Astrocyte (in vitro differentiated cells and primary cell): ENCODE results near the gene PIGQ. TPM values are rescaled to one million over a fixed set of nuclear protein-coding genes. Genes with fewer than 3 reads are reported as not detected.
A peak's percentile ranks its signal among the peaks of the same experiment; 100 is the strongest.

Experiments
- DNase-seq: peaks from one replicate; pipeline ENCODE4 v3.0.0-alpha.2; 2010; ENCODE audit warnings: low read depth
- FAIRE-seq: peaks from 2 replicates; lab custom pipeline; 2011; peaks lifted over from hg19 to GRCh38; lab: Jason Lieb, UNC
- H2AFZ ChIP-seq: 2 replicates; pipeline ENCODE4 v1.6.0; 2012; ENCODE audit warnings: low read depth, low read length, inconsistent platforms
- H3K27ac ChIP-seq: 2 replicates; pipeline ENCODE4 v1.5.1; 2011; ENCODE audit warnings: low read depth, low read length, inconsistent platforms
- H3K27me3 ChIP-seq: 2 replicates; pipeline ENCODE4 v1.6.0; 2011; ENCODE audit warnings: low read length, inconsistent platforms; ENCODE audit not compliant: insufficient read depth
- H3K36me3 ChIP-seq: 2 replicates; pipeline ENCODE4 v1.5.1; 2011; ENCODE audit warnings: low read length, inconsistent platforms; ENCODE audit not compliant: insufficient read depth
- H3K4me1 ChIP-seq: 2 replicates; pipeline ENCODE4 v1.5.1; 2011; ENCODE audit warnings: low read length, inconsistent platforms; ENCODE audit not compliant: insufficient read depth
- H3K4me2 ChIP-seq: 2 replicates; pipeline ENCODE4 v1.6.0; 2012; ENCODE audit warnings: low read length, inconsistent platforms
- H3K4me3 ChIP-seq: 2 replicates; pipeline ENCODE4 v1.5.1; 2011; ENCODE audit warnings: low read depth, mild to moderate bottlenecking, low read length, inconsistent platforms; ENCODE audit not compliant: insufficient read depth
- H3K79me2 ChIP-seq: 2 replicates; pipeline ENCODE4 v1.6.0; 2012; ENCODE audit warnings: mild to moderate bottlenecking, low read length, inconsistent platforms; ENCODE audit not compliant: insufficient read depth
- H3K9ac ChIP-seq: 2 replicates; pipeline ENCODE4 v1.6.0; 2012; ENCODE audit warnings: mild to moderate bottlenecking, low read length, inconsistent platforms
- H3K9me3 ChIP-seq: 2 replicates; pipeline ENCODE4 v1.5.1; 2012; ENCODE audit warnings: low read depth, mild to moderate bottlenecking, low read length, inconsistent platforms; ENCODE audit not compliant: insufficient read depth
- H4K20me1 ChIP-seq: 2 replicates; pipeline ENCODE4 v1.6.0; 2012; ENCODE audit warnings: low read length, inconsistent platforms; ENCODE audit not compliant: insufficient read depth
- H3K27ac Mint-ChIP-seq: one replicate; pipeline ENCODE4 v1.8.0; 2021; ENCODE audit warnings: mild to moderate bottlenecking, mixed read lengths; ENCODE audit not compliant: unreplicated experiment
- H3K27me3 Mint-ChIP-seq: one replicate; pipeline ENCODE4 v1.8.0; 2021; ENCODE audit warnings: low read depth, mixed read lengths; ENCODE audit not compliant: unreplicated experiment
- H3K36me3 Mint-ChIP-seq: one replicate; pipeline ENCODE4 v1.8.0; 2021; ENCODE audit warnings: low read depth, mixed read lengths; ENCODE audit not compliant: unreplicated experiment
- H3K4me1 Mint-ChIP-seq: one replicate; pipeline ENCODE4 v1.8.0; 2021; ENCODE audit warnings: low read depth, mixed read lengths; ENCODE audit not compliant: unreplicated experiment
- H3K4me3 Mint-ChIP-seq: one replicate; pipeline ENCODE4 v1.8.0; 2021; ENCODE audit warnings: mild to moderate bottlenecking, moderate library complexity, mixed read lengths; ENCODE audit not compliant: unreplicated experiment
- H3K9me3 Mint-ChIP-seq: one replicate; pipeline ENCODE4 v1.8.0; 2021; ENCODE audit warnings: mild to moderate bottlenecking, mixed read lengths; ENCODE audit not compliant: unreplicated experiment
- CTCF ChIP-seq: IDR thresholded peaks from 2 replicates; pipeline ENCODE4 v1.5.1; 2011; ENCODE audit warnings: low read depth, mild to moderate bottlenecking, inconsistent platforms, low read length, moderate library complexity; ENCODE audit not compliant: insufficient read depth
- EZH2 ChIP-seq: IDR thresholded peaks from 2 replicates; pipeline ENCODE4 v1.6.1; 2012; ENCODE audit warnings: mild to moderate bottlenecking, low read length, inconsistent platforms; ENCODE audit not compliant: insufficient read depth
- total RNA-seq: library from RNA; stranded (reverse); gene quantifications from 2 replicates; pipeline ENCODE4 v1.2.1, GENCODE V29; 2021

Gene PIGQ
- total RNA-seq, 1 donor from 2014 or later = 22.4 TPM

- TF ChIP-seq CTCF (no peak), EZH2 (no peak)
- Mint-ChIP-seq H3K9me3 (no peaks in the 10 kb centered on the region), H3K4me3 (peak overlapping the region; percentile 85), H3K27ac (no peak overlapping the region), H3K36me3 (no peaks in the 10 kb centered on the region), H3K4me1 (peaks cover 6% of the 10 kb centered on the region), H3K27me3 (no peaks in the 10 kb centered on the region)
- Histone ChIP-seq H4K20me1 (peaks cover 30% of the 10 kb centered on the region), H3K4me3 (no peak overlapping the region), H3K9me3 (no peaks in the 10 kb centered on the region), H3K27ac (peak overlapping the region; percentile 53), H3K9ac (peak overlapping the region; percentile 85), H2AFZ (peak overlapping the region; percentile 92), H3K79me2 (peaks cover 26% of the 10 kb centered on the region), H3K4me1 (peaks cover 19% of the 10 kb centered on the region), H3K4me2 (peak overlapping the region; percentile 95), H3K27me3 (no peaks in the 10 kb centered on the region), H3K36me3 (no peaks in the 10 kb centered on the region)
- no peak for DNase-seq
- FAIRE-seq = no peak
Observed at GRCh38 chr16:568401-569258, 1.1 kb upstream of the PIGQ start.

- Mint-ChIP-seq H3K9me3 (no peaks in the 10 kb centered on the region), H3K27me3 (no peaks in the 10 kb centered on the region), H3K4me3 (no peak overlapping the region)
Observed at GRCh38 chr16:572865-573650, 3.3 kb downstream of the PIGQ start.

GRCh38 chr16:574021-574760, 4.4 kb downstream of the PIGQ start:
- Histone ChIP-seq H3K4me3 (no peak overlapping the region), H3K79me2 (peaks cover 26% of the 10 kb centered on the region), H3K4me2 (no peak overlapping the region), H3K9me3 (no peaks in the 10 kb centered on the region), H4K20me1 (peaks cover 32% of the 10 kb centered on the region), H3K27ac (no peak overlapping the region), H3K9ac (no peak overlapping the region), H3K4me1 (peaks cover 9% of the 10 kb centered on the region), H3K36me3 (peaks cover 5% of the 10 kb centered on the region), H3K27me3 (no peaks in the 10 kb centered on the region), H2AFZ (no peak overlapping the region)
- FAIRE-seq = no peak
- Mint-ChIP-seq H3K4me3 (no peak overlapping the region), H3K4me1 (peaks cover 9% of the 10 kb centered on the region), H3K36me3 (no peaks in the 10 kb centered on the region), H3K9me3 (no peaks in the 10 kb centered on the region), H3K27me3 (no peaks in the 10 kb centered on the region), H3K27ac (no peak overlapping the region)
- no peak for TF ChIP-seq EZH2
- no peak for TF ChIP-seq CTCF
- no peak for DNase-seq

More at GRCh38 chr16:572865-573650, 3.3 kb downstream of the PIGQ start:
- FAIRE-seq = no peak
- Histone ChIP-seq H3K79me2 (peaks cover 26% of the 10 kb centered on the region), H2AFZ (no peak overlapping the region), H3K9me3 (no peaks in the 10 kb centered on the region), H3K36me3 (peaks cover 5% of the 10 kb centered on the region), H3K9ac (no peak overlapping the region), H4K20me1 (peaks cover 32% of the 10 kb centered on the region), H3K27ac (no peak overlapping the region), H3K4me3 (no peak overlapping the region), H3K27me3 (no peaks in the 10 kb centered on the region), H3K4me1 (peaks cover 12% of the 10 kb centered on the region), H3K4me2 (no peak overlapping the region)
- Mint-ChIP-seq H3K4me1 (peaks cover 11% of the 10 kb centered on the region), H3K36me3 (no peaks in the 10 kb centered on the region), H3K27ac (no peak overlapping the region)
- TF ChIP-seq EZH2 = no peak
- DNase-seq = no peak
